ENCODE data around the gene F8.

Gene F8

GRCh38 chrX:155068165-155068564 lies 45.6 kb upstream of the F8 start:
- no peaks in the 10 kb centered on the region for H3K27me3 ChIP-seq
- no peaks in the 10 kb centered on the region for H3K4me1 ChIP-seq

GRCh38 chrX:155065035-155065734 lies 42.7 kb upstream of the F8 start:
- no peak overlapping the region for H3K4me3 ChIP-seq (ENCODE audit: low read depth, low read length)
- no peak for DNase-seq
- H3K4me1 ChIP-seq: no peaks in the 10 kb centered on the region
- TF ChIP-seq CTCF (IDR thresholded peaks at IDR 0.05; ENCODE audit: low read depth, low read length): no peak
- no peaks in the 10 kb centered on the region for H3K36me3 ChIP-seq
- H3K9me3 ChIP-seq: no peaks in the 10 kb centered on the region
- no peaks in the 10 kb centered on the region for H3K27me3 ChIP-seq

More at GRCh38 chrX:155068165-155068564, 45.6 kb upstream of the F8 start:
- Histone ChIP-seq H3K36me3 (no peaks in the 10 kb centered on the region), H3K4me3 (ENCODE audit: low read depth, low read length) (no peak overlapping the region), H3K9me3 (no peaks in the 10 kb centered on the region)
- DNase-seq: no peak
- TF ChIP-seq CTCF (IDR thresholded peaks at IDR 0.05; ENCODE audit: low read depth, low read length): no peak

- Histone ChIP-seq H3K4me3 (ENCODE audit: low read depth, low read length) (no peak overlapping the region), H3K27me3 (no peaks in the 10 kb centered on the region), H3K36me3 (no peaks in the 10 kb centered on the region), H3K9me3 (no peaks in the 10 kb centered on the region), H3K4me1 (no peaks in the 10 kb centered on the region)
- TF ChIP-seq CTCF (IDR thresholded peaks at IDR 0.05; ENCODE audit: low read depth, low read length): no peak
- no peak for DNase-seq
Observed at GRCh38 chrX:155061760-155062159, 39.2 kb upstream of the F8 start.

GRCh38 chrX:155056877-155057792 lies 34.6 kb upstream of the F8 start:
- Histone ChIP-seq H3K36me3 (no peaks in the 10 kb centered on the region; the same call in 1 of the 2 replicates), H3K4me3 (ENCODE audit: low read depth, low read length) (peak overlapping the region; percentile 35), H3K4me1 (no peaks in the 10 kb centered on the region), H3K9me3 (no peaks in the 10 kb centered on the region), H3K27me3 (no peaks in the 10 kb centered on the region)
- peak; percentile 72 for TF ChIP-seq CTCF (IDR thresholded peaks at IDR 0.05; ENCODE audit: low read depth, low read length)
- DNase-seq: peak; percentile 56

GRCh38 chrX:155056471-155056870 lies 33.9 kb upstream of the F8 start:
- TF ChIP-seq CTCF (IDR thresholded peaks at IDR 0.05; ENCODE audit: low read depth, low read length): no peak
- H3K27me3 ChIP-seq: no peaks in the 10 kb centered on the region
- H3K4me3 ChIP-seq (ENCODE audit: low read depth, low read length): no peak overlapping the region
- peaks cover 3% of the 10 kb centered on the region; the same call in 1 of the 2 replicates for H3K36me3 ChIP-seq
- H3K4me1 ChIP-seq: no peaks in the 10 kb centered on the region
- no peaks in the 10 kb centered on the region for H3K9me3 ChIP-seq
- no peak for DNase-seq

Data from BE2C (cell line).